ENCODE results near the gene AATF.

AATF gene

GRCh38 chr17:37037590-37038155, 88.9 kb downstream of the AATF start:
- no peak for DNase-seq (ENCODE audit: extremely low spot score)

GRCh38 chr17:37039269-37039668, 90.5 kb downstream of the AATF start:
- DNase-seq (ENCODE audit: extremely low spot score) = no peak
- TF ChIP-seq PKNOX1 (IDR thresholded peaks at IDR 0.05) (peak; percentile 83), FOXK2 (IDR thresholded peaks at IDR 0.05) (no peak), CTBP1 (IDR thresholded peaks at IDR 0.05; ENCODE audit: borderline replicate concordance) (peak; percentile 53; the same call in 1 of the 2 replicates)
- ChIA-PET POLR2A (no interaction called here), CTCF (no interaction called here)

More at GRCh38 chr17:37037590-37038155, 88.9 kb downstream of the AATF start:
- ChIA-PET POLR2A (no interaction called here), CTCF (no interaction called here)
- TF ChIP-seq ZNF384 (IDR thresholded peaks at IDR 0.05) (no peak), NFRKB (IDR thresholded peaks at IDR 0.05) (no peak), LEF1 (IDR thresholded peaks at IDR 0.05; ENCODE audit: borderline replicate concordance) (no peak), TARDBP (IDR thresholded peaks at IDR 0.05) (no peak), SUZ12 (IDR thresholded peaks at IDR 0.05) (no peak), FOXA1 (IDR thresholded peaks at IDR 0.05) (no peak), ARNT (IDR thresholded peaks at IDR 0.05) (no peak), SP1 (IDR thresholded peaks at IDR 0.05) (no peak), ELF4 (IDR thresholded peaks at IDR 0.05) (no peak), L3MBTL2 (conservative IDR thresholded peaks at IDR 0.05) (no peak), FOXM1 (IDR thresholded peaks at IDR 0.05; ENCODE audit: borderline replicate concordance) (no peak), PKNOX1 (IDR thresholded peaks at IDR 0.05) (no peak), BHLHE40 (IDR thresholded peaks at IDR 0.05; ENCODE audit: borderline replicate concordance) (no peak), FOXK2 (IDR thresholded peaks at IDR 0.05) (no peak)

- TF ChIP-seq PKNOX1 (IDR thresholded peaks at IDR 0.05) (no peak), FOXA1 (IDR thresholded peaks at IDR 0.05) (no peak)
- DNase-seq (ENCODE audit: extremely low spot score) = no peak
- CTCF ChIA-PET = interaction anchor here (0.7 kb wide), 1 partner anchor 104 kb away, joined by 5 read pairs; the partner anchor contains the start of gene LHX1
- POLR2A ChIA-PET = no interaction called here
Measured at GRCh38 chr17:37041932-37042331, 93.2 kb downstream of the AATF start.

- DNase-seq (ENCODE audit: extremely low spot score) = no peak
- CTCF ChIA-PET = no interaction called here
- POLR2A ChIA-PET = no interaction called here
- TF ChIP-seq CTBP1 (IDR thresholded peaks at IDR 0.05; ENCODE audit: borderline replicate concordance) (no peak), LEF1 (IDR thresholded peaks at IDR 0.05; ENCODE audit: borderline replicate concordance) (no peak), SP1 (IDR thresholded peaks at IDR 0.05) (no peak), HDGF (IDR thresholded peaks at IDR 0.05; ENCODE audit: borderline replicate concordance) (no peak), NFRKB (IDR thresholded peaks at IDR 0.05) (no peak), ARNT (IDR thresholded peaks at IDR 0.05) (no peak), BHLHE40 (IDR thresholded peaks at IDR 0.05; ENCODE audit: borderline replicate concordance) (no peak), ELF4 (IDR thresholded peaks at IDR 0.05) (no peak), ZNF384 (IDR thresholded peaks at IDR 0.05) (no peak), TARDBP (IDR thresholded peaks at IDR 0.05) (no peak), L3MBTL2 (conservative IDR thresholded peaks at IDR 0.05) (no peak), PKNOX1 (IDR thresholded peaks at IDR 0.05) (no peak), SUZ12 (IDR thresholded peaks at IDR 0.05) (no peak), FOXK2 (IDR thresholded peaks at IDR 0.05) (no peak)
Measured at GRCh38 chr17:37043201-37043600, 94.4 kb downstream of the AATF start.

- CTCF ChIA-PET = interaction anchor here (0.7 kb wide), 1 partner anchor 33 kb away, joined by 3 read pairs; no protein-coding TSS in a partner anchor
- no peak for TF ChIP-seq HDGF (IDR thresholded peaks at IDR 0.05; ENCODE audit: borderline replicate concordance)
- no peak for DNase-seq (ENCODE audit: extremely low spot score)
- POLR2A ChIA-PET = no interaction called here
Measured at GRCh38 chr17:37045351-37045922, 96.7 kb downstream of the AATF start.

- ChIA-PET CTCF (interaction anchor here (0.6 to 1.4 kb wide), 14 partner anchors 14 to 482 kb away, joined by 3 to 5 read pairs (median 3); no protein-coding TSS in a partner anchor), POLR2A (no interaction called here)
- DNase-seq (ENCODE audit: extremely low spot score) = peak; percentile 64
- TF ChIP-seq ZNF384 (IDR thresholded peaks at IDR 0.05) (no peak), SUZ12 (IDR thresholded peaks at IDR 0.05) (no peak), BHLHE40 (IDR thresholded peaks at IDR 0.05; ENCODE audit: borderline replicate concordance) (no peak), PKNOX1 (IDR thresholded peaks at IDR 0.05) (peak; percentile 95)
Measured at GRCh38 chr17:37047631-37048104, 98.9 kb downstream of the AATF start.
